BE2C (cell line): ENCODE data around the gene ZFPL1.

Experiments
- DNase-seq: peaks from one replicate; pipeline ENCODE4 v3.0.0-alpha.2; 2020
- H3K27me3 ChIP-seq: fragments of 250-450 bp; sonication (Bioruptor Pico); 2 replicates; pipeline ENCODE4 v1.5.1; 2020; ENCODE audit warnings: mild to moderate bottlenecking
- H3K36me3 ChIP-seq: fragments of 250-450 bp; sonication (Bioruptor Pico); 2 replicates; pipeline ENCODE4 v1.5.1; 2020; ENCODE audit warnings: mild to moderate bottlenecking
- H3K4me1 ChIP-seq: fragments of 250-450 bp; sonication (Bioruptor Pico); 2 replicates; pipeline ENCODE4 v1.5.1; 2020
- H3K4me3 ChIP-seq: 2 replicates; pipeline ENCODE4 v1.5.1; 2011; ENCODE audit warnings: low read depth, low read length
- H3K9me3 ChIP-seq: fragments of 250-450 bp; sonication (Bioruptor Pico); 2 replicates; pipeline ENCODE4 v1.5.1; 2020
- TF ChIP-seq, protein P1 (sequence below): IDR thresholded peaks from 2 replicates; pipeline ENCODE4 v1.5.1; 2012; ENCODE audit warnings: mild to moderate bottlenecking, low read depth, low read length

The ZFPL1 gene

DNA sequence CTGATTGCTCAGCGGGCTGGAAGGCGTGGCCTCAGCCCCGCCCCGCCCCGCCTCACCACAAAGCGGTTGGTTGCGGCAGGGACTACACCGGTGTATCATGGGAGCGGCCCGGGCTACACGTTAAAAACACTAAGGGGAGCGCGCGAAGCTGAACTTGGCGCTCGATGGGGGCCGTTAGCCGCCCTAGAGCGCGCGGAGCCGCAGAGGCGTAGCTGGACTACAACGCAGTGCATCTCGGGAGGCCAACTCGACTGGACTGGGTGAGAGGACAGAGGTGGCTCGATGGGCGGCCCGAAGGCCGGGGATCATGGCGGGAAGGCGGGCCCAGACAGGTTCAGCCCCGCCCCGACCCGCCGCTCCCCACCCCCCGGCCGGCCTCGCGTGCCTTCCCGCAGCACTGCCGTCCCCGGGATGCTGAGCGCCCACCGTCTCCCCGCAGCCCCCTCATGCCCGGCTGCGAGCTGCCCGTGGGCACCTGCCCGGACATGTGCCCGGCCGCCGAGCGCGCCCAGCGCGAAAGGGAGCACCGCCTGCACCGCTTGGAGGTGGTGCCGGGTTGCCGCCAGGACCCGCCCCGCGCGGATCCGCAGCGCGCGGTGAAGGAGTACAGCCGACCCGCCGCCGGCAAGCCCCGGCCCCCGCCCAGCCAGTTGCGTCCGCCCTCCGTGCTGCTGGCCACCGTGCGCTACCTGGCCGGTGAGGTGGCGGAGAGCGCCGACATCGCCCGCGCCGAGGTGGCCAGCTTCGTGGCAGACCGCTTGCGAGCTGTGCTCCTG lies 43.0 kb upstream of the ZFPL1 start, which contains the start of gene SAC3D1:
Gene SAC3D1, plus strand, starts transcription at position 364 of the 776 bp plus-strand sequence. Its CDS starts 83 bp downstream, at position 447.
- Histone ChIP-seq H3K4me1 (no peaks in the 10 kb centered on the region), H3K4me3 (peak within 1 kb of the TSS; percentile 59), H3K36me3 (no peaks in the 10 kb centered on the region), H3K9me3 (no peaks in the 10 kb centered on the region), H3K27me3 (no peaks in the 10 kb centered on the region; the same call in 1 of the 2 replicates)
- peak; percentile 91 for DNase-seq
- TF ChIP-seq, protein P1, sequence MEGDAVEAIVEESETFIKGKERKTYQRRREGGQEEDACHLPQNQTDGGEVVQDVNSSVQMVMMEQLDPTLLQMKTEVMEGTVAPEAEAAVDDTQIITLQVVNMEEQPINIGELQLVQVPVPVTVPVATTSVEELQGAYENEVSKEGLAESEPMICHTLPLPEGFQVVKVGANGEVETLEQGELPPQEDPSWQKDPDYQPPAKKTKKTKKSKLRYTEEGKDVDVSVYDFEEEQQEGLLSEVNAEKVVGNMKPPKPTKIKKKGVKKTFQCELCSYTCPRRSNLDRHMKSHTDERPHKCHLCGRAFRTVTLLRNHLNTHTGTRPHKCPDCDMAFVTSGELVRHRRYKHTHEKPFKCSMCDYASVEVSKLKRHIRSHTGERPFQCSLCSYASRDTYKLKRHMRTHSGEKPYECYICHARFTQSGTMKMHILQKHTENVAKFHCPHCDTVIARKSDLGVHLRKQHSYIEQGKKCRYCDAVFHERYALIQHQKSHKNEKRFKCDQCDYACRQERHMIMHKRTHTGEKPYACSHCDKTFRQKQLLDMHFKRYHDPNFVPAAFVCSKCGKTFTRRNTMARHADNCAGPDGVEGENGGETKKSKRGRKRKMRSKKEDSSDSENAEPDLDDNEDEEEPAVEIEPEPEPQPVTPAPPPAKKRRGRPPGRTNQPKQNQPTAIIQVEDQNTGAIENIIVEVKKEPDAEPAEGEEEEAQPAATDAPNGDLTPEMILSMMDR: no peak

DNA sequence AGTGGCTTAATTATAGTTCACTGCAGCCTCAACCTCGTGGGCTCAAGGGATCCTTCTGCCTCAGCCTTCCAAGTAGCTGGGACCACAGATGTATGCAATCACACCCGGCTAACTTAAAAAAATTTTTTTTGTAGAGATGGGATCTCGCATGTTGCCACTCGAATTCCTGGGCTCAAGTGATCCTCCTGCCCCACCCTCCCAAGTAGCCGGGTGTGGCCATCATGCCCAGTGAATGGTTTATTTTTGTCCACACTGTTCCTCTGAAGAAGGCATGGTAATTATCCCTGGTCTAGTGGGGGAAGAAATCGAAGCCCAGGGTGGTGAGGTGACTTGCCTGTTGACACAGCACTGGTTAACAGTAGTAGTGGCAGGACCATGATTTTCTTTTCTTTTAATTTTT lies 41.1 kb upstream of the ZFPL1 start:
- TF ChIP-seq, protein P1: no peak
- no peak overlapping the region for H3K4me3 ChIP-seq
- no peaks in the 10 kb centered on the region for H3K9me3 ChIP-seq
- H3K27me3 ChIP-seq: no peaks in the 10 kb centered on the region; the same call in 1 of the 2 replicates
- H3K36me3 ChIP-seq: no peaks in the 10 kb centered on the region
- no peak for DNase-seq
- no peaks in the 10 kb centered on the region for H3K4me1 ChIP-seq

DNA sequence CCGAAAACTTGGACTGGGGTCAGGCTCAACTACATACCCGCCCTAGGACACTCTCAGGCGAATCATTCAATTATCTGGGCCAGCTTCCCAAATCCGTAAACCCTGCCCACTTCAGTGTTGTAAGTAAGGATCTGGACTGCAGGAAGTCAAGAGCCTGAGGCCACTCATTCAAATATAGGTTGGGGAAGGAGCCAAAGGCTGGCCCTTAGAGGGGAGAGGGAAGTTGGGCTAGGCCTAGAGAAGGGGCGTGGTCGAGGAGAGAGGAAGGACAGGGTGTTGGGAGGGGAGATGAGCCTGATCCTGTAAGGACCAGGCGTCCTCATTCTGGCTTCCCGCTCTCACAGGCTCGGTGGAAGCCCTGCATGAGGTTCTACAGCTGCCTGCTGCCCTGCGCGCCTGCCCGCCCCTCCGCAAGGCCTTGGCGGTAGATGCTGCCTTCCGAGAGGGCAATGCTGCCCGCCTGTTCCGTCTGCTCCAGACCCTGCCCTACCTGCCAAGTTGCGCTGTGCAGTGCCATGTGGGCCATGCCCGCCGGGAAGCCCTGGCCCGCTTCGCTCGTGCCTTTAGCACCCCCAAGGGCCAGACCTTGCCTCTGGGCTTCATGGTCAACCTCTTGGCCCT lies 40.0 kb upstream of the ZFPL1 start:
- TF ChIP-seq, protein P1: no peak
- no peaks in the 10 kb centered on the region for H3K9me3 ChIP-seq
- H3K4me1 ChIP-seq: no peaks in the 10 kb centered on the region
- H3K27me3 ChIP-seq: no peaks in the 10 kb centered on the region; the same call in 1 of the 2 replicates
- no peak for DNase-seq
- no peaks in the 10 kb centered on the region for H3K36me3 ChIP-seq
- no peak overlapping the region for H3K4me3 ChIP-seq

DNA sequence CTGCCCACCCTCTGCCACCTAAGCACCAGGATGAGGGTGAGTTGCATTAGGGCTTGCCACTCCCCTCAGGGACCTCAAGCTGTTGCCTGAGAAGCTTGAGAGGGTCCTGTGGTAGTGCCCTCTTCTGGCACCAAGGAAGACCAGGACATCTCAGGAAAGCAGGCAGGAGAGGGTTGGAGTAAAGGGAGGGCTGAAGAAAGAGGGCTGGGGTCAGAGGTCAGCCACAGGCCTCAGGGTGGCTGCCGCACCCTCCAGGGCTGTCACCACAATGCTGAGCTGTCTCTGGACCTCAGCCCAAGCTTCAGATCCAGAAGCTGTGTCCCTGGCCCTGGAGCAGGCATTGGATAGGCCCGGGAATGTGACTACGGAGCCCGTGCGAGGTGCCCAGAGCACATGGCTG lies 39.0 kb upstream of the ZFPL1 start:
- DNase-seq: no peak
- no peaks in the 10 kb centered on the region for H3K36me3 ChIP-seq

DNA sequence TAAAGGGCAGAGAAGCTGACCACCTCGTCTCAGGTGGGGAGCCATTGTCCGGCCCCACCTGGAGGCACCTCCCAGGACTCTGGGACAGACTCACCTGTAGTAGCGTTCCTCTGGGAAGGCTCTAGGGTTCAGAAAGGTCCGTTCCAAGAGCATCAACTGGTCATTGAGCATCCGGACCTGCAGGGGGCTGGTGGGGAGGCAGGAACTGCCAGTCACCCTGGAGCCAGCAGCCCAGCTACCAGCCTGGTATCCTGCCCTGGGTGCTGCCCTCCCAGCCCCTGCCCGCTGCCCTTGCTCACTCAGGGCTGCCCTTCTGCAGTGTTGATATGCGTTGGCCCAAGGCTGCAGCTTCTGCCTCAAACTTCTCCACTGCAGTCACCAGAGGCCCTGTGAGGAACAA lies 38.3 kb upstream of the ZFPL1 start:
- TF ChIP-seq, protein P1: no peak
- H3K27me3 ChIP-seq: no peaks in the 10 kb centered on the region; the same call in 1 of the 2 replicates

More for the DNA sequence above, 39.0 kb upstream of the ZFPL1 start:
- no peaks in the 10 kb centered on the region; the same call in 1 of the 2 replicates for H3K27me3 ChIP-seq
- TF ChIP-seq, protein P1: no peak
- no peaks in the 10 kb centered on the region for H3K9me3 ChIP-seq
- no peaks in the 10 kb centered on the region for H3K4me1 ChIP-seq
- no peak overlapping the region for H3K4me3 ChIP-seq

More for the DNA sequence above, 38.3 kb upstream of the ZFPL1 start:
- no peaks in the 10 kb centered on the region for H3K9me3 ChIP-seq
- no peak for DNase-seq
- no peak overlapping the region for H3K4me3 ChIP-seq
- H3K36me3 ChIP-seq: no peaks in the 10 kb centered on the region
- H3K4me1 ChIP-seq: no peaks in the 10 kb centered on the region
